Panc1 (cell line): ENCODE measurements around the gene TTBK1. TPM values are rescaled to one million over a fixed set of nuclear protein-coding genes. Genes with fewer than 3 reads are reported as not detected.

Experiments used
- ATAC-seq: fragments of 200-7000 bp; cut with Tn5 transposase; 2 replicates; pipeline ENCODE4 v1.9.1; 2020; ENCODE audit warnings: mild to moderate bottlenecking, moderate library complexity
- BruUV-seq: library from RNA; stranded (reverse); fragments of 400-500 nt; replicated peaks from 2 replicates; lab custom pipeline; 2021; lab: Mats Ljungman, UMichigan
- CTCF ChIA-PET: fragments of 300-600 bp; sonication (Branson Sonifier 250); formaldehyde crosslinking; loops from one replicate; lab custom pipeline; 2022; ENCODE audit warnings: antibody characterized with exemption; lab: Charles Lee
- POLR2A ChIA-PET: fragments of 300-600 bp; sonication (Branson Sonifier 250); formaldehyde crosslinking; loops from one replicate; lab custom pipeline; 2022; ENCODE audit warnings: antibody characterized with exemption; lab: Charles Lee
- DNase-seq: peaks from one replicate; pipeline ENCODE4 v3.0.0-alpha.2; 2010; ENCODE audit warnings: low read depth, low spot score
- H3K27ac ChIP-seq: 2 replicates; pipeline ENCODE4 v1.5.1; 2011; ENCODE audit warnings: mild to moderate bottlenecking, low read length, inconsistent platforms
- H3K27me3 ChIP-seq: fragments of 200-500 bp; sonication (Bioruptor generic); 2 replicates; pipeline ENCODE4 v1.6.0; 2014; ENCODE audit warnings: low read length, inconsistent platforms; ENCODE audit not compliant: control insufficient read depth, insufficient read depth
- H3K36me3 ChIP-seq: fragments of 200-500 bp; sonication (Bioruptor generic); 2 replicates; pipeline ENCODE4 v1.5.1; 2014; ENCODE audit warnings: inconsistent platforms, mild to moderate bottlenecking, low read length, moderate library complexity; ENCODE audit not compliant: control insufficient read depth, insufficient read depth
- H3K4me1 ChIP-seq: 2 replicates; pipeline ENCODE4 v1.5.1; 2011; ENCODE audit warnings: inconsistent platforms, mild to moderate bottlenecking, low read length, moderate library complexity; ENCODE audit not compliant: control insufficient read depth, insufficient read depth
- H3K4me3 ChIP-seq, 2 experiments: 2 replicates each; pipeline ENCODE4 v1.5.1; 2011 to 2012; ENCODE audit warnings: low read depth in 2 of 2, low read length in 2 of 2, mild to moderate bottlenecking in 2 of 2, inconsistent platforms in 1 of 2, moderate library complexity in 1 of 2
- H3K9me3 ChIP-seq: fragments of 200-500 bp; sonication (Bioruptor generic); 2 replicates; pipeline ENCODE4 v1.5.1; 2014; ENCODE audit warnings: low read depth, mild to moderate bottlenecking, inconsistent platforms, low read length, moderate library complexity; ENCODE audit not compliant: control insufficient read depth, insufficient read depth
- POLR2AphosphoS5 ChIP-seq: IDR thresholded peaks from 2 replicates; pipeline ENCODE4 v1.6.1; 2012; ENCODE audit warnings: mild to moderate bottlenecking, low read depth, low read length, moderate library complexity
- SIN3A ChIP-seq: IDR thresholded peaks from 2 replicates; pipeline ENCODE4 v1.6.1; 2012; ENCODE audit warnings: low read depth, mild to moderate bottlenecking, low read length, moderate library complexity, borderline replicate concordance; ENCODE audit not compliant: insufficient read depth
- TCF7L2 ChIP-seq: IDR thresholded peaks from 2 replicates; pipeline ENCODE4 v1.6.1; 2011; ENCODE audit warnings: mild to moderate bottlenecking, low read depth, low read length, inconsistent platforms
- in situ Hi-C: cut with HindIII; loops from 2 replicates; pipeline ENCODE4 v1.10.0; 2016; ENCODE audit warnings: low sequenced_read_pairs, low pct_unique_long_range_greater_than_20kb
- intact Hi-C: fragments of 100-400 bp; cut with micrococcal nuclease; formaldehyde crosslinking; loops from one replicate; pipeline ENCODE4 v1.10.0; 2022; ENCODE audit not compliant: unreplicated experiment
- total RNA-seq: library from RNA; stranded (reverse); gene quantifications from one replicate; pipeline ENCODE4 v1.2.1, GENCODE V29; 2021; ENCODE audit not compliant: unreplicated experiment
- TF ChIP-seq, protein P1 (sequence below), 2 experiments: IDR thresholded peaks; 2 replicates each; pipeline ENCODE4 v1.6.1; 2011 to 2012; ENCODE audit warnings: low read depth in 2 of 2, control low read depth in 1 of 2, low read length in 1 of 2, mild to moderate bottlenecking in 1 of 2, moderate library complexity in 1 of 2; ENCODE audit not compliant: insufficient read depth in 1 of 2
- TF ChIP-seq, protein P2 (sequence below): fragments of 450-650 bp; IDR thresholded peaks from 2 replicates; pipeline ENCODE4 v1.5.1; 2017; ENCODE audit warnings: mild to moderate bottlenecking

Gene TTBK1
- total RNA-seq, 1 experiment from 2014 or later, result 0.10 TPM

DNA sequence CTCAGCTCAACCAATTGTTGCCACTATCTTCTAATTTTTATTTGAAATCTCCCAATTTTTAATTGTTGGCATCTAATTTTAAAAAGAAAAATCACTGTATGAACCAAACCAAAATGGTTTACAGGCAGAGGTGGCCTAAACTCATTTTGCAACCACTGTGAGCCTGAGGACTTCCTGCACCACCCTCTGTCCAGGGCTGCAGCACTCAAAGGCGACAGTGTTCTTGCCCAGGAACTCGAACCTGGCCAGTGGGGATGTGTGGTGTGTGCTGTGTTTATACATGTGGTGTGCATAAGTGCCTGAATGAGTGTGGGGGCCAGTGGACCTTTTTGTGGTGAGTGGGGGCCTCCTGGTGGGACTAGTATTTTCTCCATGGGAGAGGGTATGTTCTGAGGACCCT lies 30.4 kb downstream of the TTBK1 start:
- intact Hi-C loops, result no loop called here
- TF ChIP-seq, protein P1, sequence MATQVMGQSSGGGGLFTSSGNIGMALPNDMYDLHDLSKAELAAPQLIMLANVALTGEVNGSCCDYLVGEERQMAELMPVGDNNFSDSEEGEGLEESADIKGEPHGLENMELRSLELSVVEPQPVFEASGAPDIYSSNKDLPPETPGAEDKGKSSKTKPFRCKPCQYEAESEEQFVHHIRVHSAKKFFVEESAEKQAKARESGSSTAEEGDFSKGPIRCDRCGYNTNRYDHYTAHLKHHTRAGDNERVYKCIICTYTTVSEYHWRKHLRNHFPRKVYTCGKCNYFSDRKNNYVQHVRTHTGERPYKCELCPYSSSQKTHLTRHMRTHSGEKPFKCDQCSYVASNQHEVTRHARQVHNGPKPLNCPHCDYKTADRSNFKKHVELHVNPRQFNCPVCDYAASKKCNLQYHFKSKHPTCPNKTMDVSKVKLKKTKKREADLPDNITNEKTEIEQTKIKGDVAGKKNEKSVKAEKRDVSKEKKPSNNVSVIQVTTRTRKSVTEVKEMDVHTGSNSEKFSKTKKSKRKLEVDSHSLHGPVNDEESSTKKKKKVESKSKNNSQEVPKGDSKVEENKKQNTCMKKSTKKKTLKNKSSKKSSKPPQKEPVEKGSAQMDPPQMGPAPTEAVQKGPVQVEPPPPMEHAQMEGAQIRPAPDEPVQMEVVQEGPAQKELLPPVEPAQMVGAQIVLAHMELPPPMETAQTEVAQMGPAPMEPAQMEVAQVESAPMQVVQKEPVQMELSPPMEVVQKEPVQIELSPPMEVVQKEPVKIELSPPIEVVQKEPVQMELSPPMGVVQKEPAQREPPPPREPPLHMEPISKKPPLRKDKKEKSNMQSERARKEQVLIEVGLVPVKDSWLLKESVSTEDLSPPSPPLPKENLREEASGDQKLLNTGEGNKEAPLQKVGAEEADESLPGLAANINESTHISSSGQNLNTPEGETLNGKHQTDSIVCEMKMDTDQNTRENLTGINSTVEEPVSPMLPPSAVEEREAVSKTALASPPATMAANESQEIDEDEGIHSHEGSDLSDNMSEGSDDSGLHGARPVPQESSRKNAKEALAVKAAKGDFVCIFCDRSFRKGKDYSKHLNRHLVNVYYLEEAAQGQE (IDR thresholded peaks at IDR 0.05; ENCODE audit: insufficient read depth in 1 of 2, low read depth in 2 of 2, low read length in 1 of 2), result no peak
- no peak for TF ChIP-seq POLR2AphosphoS5
- TF ChIP-seq, protein P2, sequence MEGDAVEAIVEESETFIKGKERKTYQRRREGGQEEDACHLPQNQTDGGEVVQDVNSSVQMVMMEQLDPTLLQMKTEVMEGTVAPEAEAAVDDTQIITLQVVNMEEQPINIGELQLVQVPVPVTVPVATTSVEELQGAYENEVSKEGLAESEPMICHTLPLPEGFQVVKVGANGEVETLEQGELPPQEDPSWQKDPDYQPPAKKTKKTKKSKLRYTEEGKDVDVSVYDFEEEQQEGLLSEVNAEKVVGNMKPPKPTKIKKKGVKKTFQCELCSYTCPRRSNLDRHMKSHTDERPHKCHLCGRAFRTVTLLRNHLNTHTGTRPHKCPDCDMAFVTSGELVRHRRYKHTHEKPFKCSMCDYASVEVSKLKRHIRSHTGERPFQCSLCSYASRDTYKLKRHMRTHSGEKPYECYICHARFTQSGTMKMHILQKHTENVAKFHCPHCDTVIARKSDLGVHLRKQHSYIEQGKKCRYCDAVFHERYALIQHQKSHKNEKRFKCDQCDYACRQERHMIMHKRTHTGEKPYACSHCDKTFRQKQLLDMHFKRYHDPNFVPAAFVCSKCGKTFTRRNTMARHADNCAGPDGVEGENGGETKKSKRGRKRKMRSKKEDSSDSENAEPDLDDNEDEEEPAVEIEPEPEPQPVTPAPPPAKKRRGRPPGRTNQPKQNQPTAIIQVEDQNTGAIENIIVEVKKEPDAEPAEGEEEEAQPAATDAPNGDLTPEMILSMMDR, result no peak
- no peak for TF ChIP-seq TCF7L2
- no peak for TF ChIP-seq SIN3A
- in situ Hi-C loops, result no loop called here
- no TSS peak for BruUV-seq
- DNase-seq, result no peak
- ChIA-PET POLR2A (no interaction called here), CTCF (interaction anchor here (0.6 kb wide), 1 partner anchor 167 kb away, joined by 4 read pairs; no protein-coding TSS in a partner anchor)
- ATAC-seq, result no peak
- Histone ChIP-seq H3K4me3 (no peak overlapping the region), H3K27ac (no peak overlapping the region), H3K9me3 (no peaks in the 10 kb centered on the region), H3K4me1 (peaks cover 3% of the 10 kb centered on the region; the same call in 1 of the 2 replicates), H3K36me3 (no peaks in the 10 kb centered on the region), H3K27me3 (0 out of 2 replicates have a peak, but pooled peaks cover 2% of the 10 kb centered on the region)

DNA sequence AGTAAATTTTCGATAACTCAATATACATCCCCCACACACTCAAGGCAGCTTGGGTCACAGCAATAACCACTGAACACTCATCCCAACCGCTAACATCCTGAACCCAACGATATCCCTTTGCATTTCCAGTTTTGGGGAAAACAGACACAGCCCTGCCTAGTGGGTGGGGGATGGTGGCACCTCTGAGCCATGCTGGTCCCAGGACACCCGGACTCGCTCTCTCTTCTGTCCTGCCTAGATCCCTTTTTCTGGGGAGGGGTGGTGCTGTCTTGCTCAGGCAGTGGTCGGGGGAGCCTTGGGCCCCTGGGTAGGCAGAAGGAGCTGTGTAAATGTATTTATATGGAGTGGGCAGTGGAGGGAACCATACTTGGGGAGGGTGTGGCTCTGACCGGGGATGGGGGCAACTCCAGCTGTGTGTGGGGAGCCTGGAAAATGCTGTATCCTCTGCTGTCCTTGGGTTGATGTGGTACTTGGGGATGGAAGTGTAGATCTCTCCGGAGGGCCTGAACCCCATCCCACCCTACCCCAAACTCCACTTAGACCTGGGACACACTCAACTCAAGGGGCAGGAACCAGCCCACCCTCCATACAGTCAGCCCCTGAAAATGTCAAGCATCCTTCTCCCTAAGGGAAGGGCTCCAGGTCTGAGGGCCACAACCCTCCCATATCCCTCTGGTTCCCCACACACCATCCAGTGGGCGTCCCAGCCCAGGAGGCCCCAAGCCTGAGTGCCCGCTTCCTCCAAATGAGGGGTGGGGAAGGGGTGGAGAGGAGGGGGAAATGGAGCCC lies 31.0 kb downstream of the TTBK1 start:
- Histone ChIP-seq H3K36me3 (no peaks in the 10 kb centered on the region), H3K27ac (no peak overlapping the region), H3K27me3 (0 out of 2 replicates have a peak, but pooled peaks cover 2% of the 10 kb centered on the region), H3K9me3 (no peaks in the 10 kb centered on the region), H3K4me3 (no peak overlapping the region), H3K4me1 (no peaks in the 10 kb centered on the region; the same call in 1 of the 2 replicates)
- no peak for ATAC-seq
- TF ChIP-seq, protein P2, result no peak
- TF ChIP-seq, protein P1 (IDR thresholded peaks at IDR 0.05; ENCODE audit: insufficient read depth in 1 of 2, low read depth in 2 of 2, low read length in 1 of 2), result no peak
- TF ChIP-seq TCF7L2 (no peak), SIN3A (no peak), POLR2AphosphoS5 (no peak)
- intact Hi-C loops (no loop called here), in situ Hi-C loops (no loop called here)
- no TSS peak for BruUV-seq
- DNase-seq, result no peak
- CTCF ChIA-PET, result interaction anchor here (0.6 kb wide), 1 partner anchor 167 kb away, joined by 4 read pairs; no protein-coding TSS in a partner anchor
- POLR2A ChIA-PET, result no interaction called here
